NB4 (cell line): ENCODE measurements around the gene RHBDF2.

Experiments used
- MAX ChIP-seq: IDR thresholded peaks from 2 replicates; pipeline ENCODE4 v1.6.1; 2011; ENCODE audit warnings: low read depth, low read length
- MYC ChIP-seq: IDR thresholded peaks from 2 replicates; pipeline ENCODE4 v1.6.1; 2011; ENCODE audit warnings: low read depth, low read length
- POLR2A ChIP-seq: IDR thresholded peaks from 2 replicates; pipeline ENCODE4 v1.6.1; 2011; ENCODE audit warnings: mild to moderate bottlenecking; ENCODE audit not compliant: insufficient read length; ENCODE audit errors: extremely low read depth
- TF ChIP-seq, protein P1 (sequence below): IDR thresholded peaks from one replicate; pipeline ENCODE4 v1.5.1; 2012; ENCODE audit warnings: low read depth, low read length

- TF ChIP-seq, protein P1, sequence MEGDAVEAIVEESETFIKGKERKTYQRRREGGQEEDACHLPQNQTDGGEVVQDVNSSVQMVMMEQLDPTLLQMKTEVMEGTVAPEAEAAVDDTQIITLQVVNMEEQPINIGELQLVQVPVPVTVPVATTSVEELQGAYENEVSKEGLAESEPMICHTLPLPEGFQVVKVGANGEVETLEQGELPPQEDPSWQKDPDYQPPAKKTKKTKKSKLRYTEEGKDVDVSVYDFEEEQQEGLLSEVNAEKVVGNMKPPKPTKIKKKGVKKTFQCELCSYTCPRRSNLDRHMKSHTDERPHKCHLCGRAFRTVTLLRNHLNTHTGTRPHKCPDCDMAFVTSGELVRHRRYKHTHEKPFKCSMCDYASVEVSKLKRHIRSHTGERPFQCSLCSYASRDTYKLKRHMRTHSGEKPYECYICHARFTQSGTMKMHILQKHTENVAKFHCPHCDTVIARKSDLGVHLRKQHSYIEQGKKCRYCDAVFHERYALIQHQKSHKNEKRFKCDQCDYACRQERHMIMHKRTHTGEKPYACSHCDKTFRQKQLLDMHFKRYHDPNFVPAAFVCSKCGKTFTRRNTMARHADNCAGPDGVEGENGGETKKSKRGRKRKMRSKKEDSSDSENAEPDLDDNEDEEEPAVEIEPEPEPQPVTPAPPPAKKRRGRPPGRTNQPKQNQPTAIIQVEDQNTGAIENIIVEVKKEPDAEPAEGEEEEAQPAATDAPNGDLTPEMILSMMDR, result no peak
- TF ChIP-seq POLR2A (no peak), MYC (no peak), MAX (no peak)
These were observed 47.9 kb upstream of the RHBDF2 start for GRCh38 chr17:76549215-76549518.
